ENCODE data around the gene GDF7. TPM values are rescaled to one million over a fixed set of nuclear protein-coding genes. Genes with fewer than 3 reads are reported as not detected.
A peak's percentile ranks its signal among the peaks of the same experiment; 100 is the strongest.

Gene GDF7
- total and polyA plus RNA-seq, 10 of the 15 experiments (the other 5 are each of a cell fraction or from before 2014, with no cell fraction given) = 0.02 to 0.11 (median 0.04) TPM; not detected in 1

DNA sequence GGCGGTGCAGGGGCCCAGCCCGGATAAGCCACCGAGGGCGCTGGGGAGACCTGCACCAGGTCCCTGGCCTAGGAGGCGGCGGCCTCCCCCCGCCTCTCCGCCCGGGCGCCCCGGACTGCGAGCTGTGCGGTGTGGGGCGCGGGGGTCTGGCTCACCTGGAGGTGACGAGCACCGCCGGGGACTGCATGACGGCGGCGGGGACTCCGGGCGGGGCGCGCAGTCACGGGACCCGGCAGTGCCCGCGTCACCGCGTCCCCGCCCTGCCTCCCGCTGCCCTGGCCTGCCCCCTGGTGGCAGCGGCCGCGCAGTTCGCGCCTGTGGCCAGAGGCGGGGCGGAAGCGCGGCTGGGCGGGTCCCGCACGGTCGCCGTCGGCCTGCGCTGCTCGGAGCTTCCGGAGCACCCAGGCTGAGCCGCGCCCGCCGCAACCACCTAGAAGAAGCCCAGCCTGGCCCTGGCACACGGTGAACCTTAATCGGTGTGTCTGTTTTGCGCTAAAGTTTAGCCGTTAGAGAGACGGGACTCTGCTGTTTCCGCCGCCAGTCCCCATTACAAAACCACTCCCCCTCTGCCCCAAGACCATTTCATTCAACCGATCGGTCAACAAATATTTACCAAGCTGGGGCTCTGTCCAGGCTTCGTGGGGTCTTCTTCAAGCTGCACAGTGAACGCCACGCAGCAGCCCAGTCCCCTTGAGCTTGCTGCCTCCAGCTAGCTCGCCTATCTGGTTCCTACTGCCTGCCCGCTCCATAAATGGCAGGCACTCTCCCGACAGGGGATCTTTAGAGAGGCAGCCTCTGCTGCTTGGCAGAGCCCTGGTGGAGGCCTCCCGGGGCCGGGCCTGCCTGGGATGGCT, 15.8 kb upstream of the GDF7 start, which contains the start of gene HS1BP3:
Gene HS1BP3, minus strand, starts transcription at position 222 of the 854 bp plus-strand sequence. Its CDS starts 35 bp downstream, at position 187.
- BruUV-seq (replicated peaks) = no TSS peak
- Histone ChIP-seq H2AFZ (ENCODE audit: control insufficient read depth, low read depth, low read length) (peak within 1 kb of the TSS; percentile 88), H3K4me2 (ENCODE audit: control insufficient read depth, insufficient read depth) (peak within 1 kb of the TSS; percentile 98), H4K20me1 (ENCODE audit: control insufficient read depth, insufficient read depth) (no peaks in the 10 kb centered on the region), H3K9ac (ENCODE audit: control insufficient read depth, insufficient read depth, low read length) (peak within 1 kb of the TSS; percentile 59), H3K36me3 (ENCODE audit: control insufficient read depth in 2 of 2, insufficient read depth in 2 of 2, low read length in 1 of 2) (no peaks in the 10 kb centered on the region), H3K27ac (ENCODE audit: control insufficient read depth, insufficient read depth) (no peak within 1 kb of the TSS; the same call in 1 of the 2 replicates), H3K4me1 (ENCODE audit: control insufficient read depth, insufficient read depth, low read length) (peaks cover 4% of the 10 kb centered on the region), H3K27me3 (replicated peaks in 1 of 2; ENCODE audit: control insufficient read depth in 2 of 2, insufficient read depth in 2 of 2, low read length in 1 of 2) (peaks cover 0 to 1% of the 10 kb centered on the region in 2 experiments; a peak in 1 of 4 replicates), H3K4me3 (peak within 1 kb of the TSS; percentile 96), H3K79me2 (ENCODE audit: control insufficient read depth, insufficient read depth, low read length) (no peaks in the 10 kb centered on the region), H3K9me3 (replicated peaks; ENCODE audit: control insufficient read depth, insufficient read depth, low read length) (no peaks in the 10 kb centered on the region)
- SMC1A ChIA-PET (ENCODE audit: uncharacterized antibody, unreplicated experiment) = interaction anchor here (0.6 to 3.3 kb wide), 17 partner anchors 9 to 600 kb away, joined by 3 to 22 read pairs (median 3); partner anchors contain the start of genes LAPTM4A and RHOB
- DNase-seq (ENCODE audit: low read depth, low spot score) = peak; percentile 43
- in situ Hi-C loops (cut with MboI) (loop anchor here (25.0 kb wide), 1 partner anchor 461 kb away; the partner anchor contains the start of gene TDRD15), intact Hi-C loops (cut with micrococcal nuclease; ENCODE audit: unreplicated experiment) (no loop called here)
- POLR2A ChIA-PET = interaction anchor here (0.5 to 1.6 kb wide), 3 partner anchors 204 to 274 kb away, joined by 5 to 6 read pairs (median 5); partner anchors contain the start of gene RHOB
- ATAC-seq = peak; percentile 98
- CTCF ChIA-PET = interaction anchor here (0.5 to 5.0 kb wide), 37 partner anchors 9 to 422 kb away, joined by 3 to 44 read pairs (median 4); partner anchors contain the start of gene RHOB
- RAD21 ChIA-PET (ENCODE audit: unreplicated experiment) = interaction anchor here (0.8 to 3.3 kb wide), 14 partner anchors 9 to 635 kb away, joined by 3 to 24 read pairs (median 6); partner anchors contain the start of gene RHOB
- peak; percentile 84 for FAIRE-seq
- 3% methylated on average over 56 of the region's 72 CpGs for WGBS (ENCODE audit: insufficient coverage, insufficient replicate concordance, low lambda C conversion rate, missing lambda C conversion rate)
- TF ChIP-seq TBL1XR1 (IDR thresholded peaks at IDR 0.05; ENCODE audit: low read depth, low read length) = peak; percentile 65; the same call in 1 of the 2 replicates
- no peak for TF ChIP-seq ZNF622 (IDR thresholded peaks at IDR 0.05)
- no peak for TF ChIP-seq ATF2 (IDR thresholded peaks at IDR 0.05; ENCODE audit: low read length)
- TF ChIP-seq CBFB (IDR thresholded peaks at IDR 0.05; ENCODE audit: low read depth) = no peak
- no peak for TF ChIP-seq EED (IDR thresholded peaks at IDR 0.05; ENCODE audit: low read depth)
- TF ChIP-seq BMI1 (IDR thresholded peaks at IDR 0.05; ENCODE audit: borderline replicate concordance) = no peak
- TF ChIP-seq NFXL1 (IDR thresholded peaks at IDR 0.05; ENCODE audit: borderline replicate concordance) = no peak
- TF ChIP-seq STAT3 (IDR thresholded peaks at IDR 0.05; ENCODE audit: low read depth, low read length) = no peak
- TF ChIP-seq HDAC2 (IDR thresholded peaks at IDR 0.05) = no peak
- TF ChIP-seq SMAD5 (IDR thresholded peaks at IDR 0.05; ENCODE audit: low read depth) = 0 out of 2 replicates have a peak, but pooled peaks have one; percentile 32
- TF ChIP-seq ZNF207 (IDR thresholded peaks at IDR 0.05; ENCODE audit: borderline replicate concordance) = peak; percentile 68; the same call in 1 of the 2 replicates
- TF ChIP-seq POLR2A (IDR thresholded peaks at IDR 0.05; ENCODE audit: low read depth, low read length) = peak; percentile 89
- no peak for TF ChIP-seq RAD51 (IDR thresholded peaks at IDR 0.05)
- peak; percentile 35; the same call in 1 of the 2 replicates for TF ChIP-seq SIN3A (IDR thresholded peaks at IDR 0.05; ENCODE audit: low read depth, low read length)
- TF ChIP-seq, protein P1, sequence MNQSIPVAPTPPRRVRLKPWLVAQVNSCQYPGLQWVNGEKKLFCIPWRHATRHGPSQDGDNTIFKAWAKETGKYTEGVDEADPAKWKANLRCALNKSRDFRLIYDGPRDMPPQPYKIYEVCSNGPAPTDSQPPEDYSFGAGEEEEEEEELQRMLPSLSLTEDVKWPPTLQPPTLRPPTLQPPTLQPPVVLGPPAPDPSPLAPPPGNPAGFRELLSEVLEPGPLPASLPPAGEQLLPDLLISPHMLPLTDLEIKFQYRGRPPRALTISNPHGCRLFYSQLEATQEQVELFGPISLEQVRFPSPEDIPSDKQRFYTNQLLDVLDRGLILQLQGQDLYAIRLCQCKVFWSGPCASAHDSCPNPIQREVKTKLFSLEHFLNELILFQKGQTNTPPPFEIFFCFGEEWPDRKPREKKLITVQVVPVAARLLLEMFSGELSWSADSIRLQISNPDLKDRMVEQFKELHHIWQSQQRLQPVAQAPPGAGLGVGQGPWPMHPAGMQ (IDR thresholded peaks at IDR 0.05; ENCODE audit: borderline replicate concordance) = no peak
- no peak for TF ChIP-seq E2F4 (IDR thresholded peaks at IDR 0.05; ENCODE audit: low read depth, low read length)
- TF ChIP-seq ZNF274 (IDR thresholded peaks at IDR 0.05; ENCODE audit: insufficient read depth, insufficient read length) = no peak
- peak; percentile 55 for TF ChIP-seq RUNX3 (IDR thresholded peaks at IDR 0.05; ENCODE audit: low read length)
- 0 out of 2 replicates have a peak, but pooled peaks have one; percentile 36 for TF ChIP-seq HCFC1 (IDR thresholded peaks at IDR 0.05; ENCODE audit: low read length)
- no peak for TF ChIP-seq CHD2 (IDR thresholded peaks at IDR 0.05; ENCODE audit: borderline replicate concordance, low read depth, low read length)
- TF ChIP-seq SMAD1 (IDR thresholded peaks at IDR 0.05; ENCODE audit: low read depth, partially characterized antibody) = no peak
- TF ChIP-seq CBX3 (IDR thresholded peaks at IDR 0.05; ENCODE audit: borderline replicate concordance, low read depth) = no peak
